NCI-H1105 (cell line): ENCODE data around the gene ZNF587.
"Not testable (repeated sequence)": the region's sequence is repeated elsewhere in the genome, so short reads cannot be mapped to it uniquely, and the experiment has no call there.

ENCODE experiments used
- DNase-seq: peaks from one replicate; lab custom pipeline; 2025; lab: John Stamatoyannopoulos, UW

ZNF587 gene

GRCh38 chr19:57823155-57823554, 26.5 kb upstream of the ZNF587 start:
- not testable (repeated sequence) for DNase-seq

GRCh38 chr19:57823608-57824007, 26.1 kb upstream of the ZNF587 start:
- not testable (repeated sequence) for DNase-seq

GRCh38 chr19:57825511-57825910, 24.1 kb upstream of the ZNF587 start:
- DNase-seq: no peak

GRCh38 chr19:57829316-57829715, 20.3 kb upstream of the ZNF587 start:
- no peak for DNase-seq

- DNase-seq: no peak
Observed at GRCh38 chr19:57830071-57830602, 19.5 kb upstream of the ZNF587 start, which contains the start of gene ZNF587B. Gene ZNF587B (plus strand): TSS chr19:57830299. CDS start chr19:57830529, 230 bp downstream.

- not testable (repeated sequence) for DNase-seq
Observed at GRCh38 chr19:57836991-57837390, 12.7 kb upstream of the ZNF587 start.

- not testable (repeated sequence) for DNase-seq
Observed at GRCh38 chr19:57838622-57839191, 11.0 kb upstream of the ZNF587 start.

- no peak for DNase-seq
Observed at GRCh38 chr19:57841122-57841763, 8.4 kb upstream of the ZNF587 start.

GRCh38 chr19:57847164-57847563, 2.5 kb upstream of the ZNF587 start:
- not testable (repeated sequence) for DNase-seq

- not testable (repeated sequence) for DNase-seq
Observed at GRCh38 chr19:57849162-57849665, 445 bp upstream of the ZNF587 start.

- peak; percentile 26 for DNase-seq
Observed at GRCh38 chr19:57850553-57851017, 926 bp downstream of the ZNF587 start.

GRCh38 chr19:57851812-57852603, 2.3 kb downstream of the ZNF587 start:
- DNase-seq: not testable (repeated sequence)

GRCh38 chr19:57854117-57854516, 4.5 kb downstream of the ZNF587 start:
- DNase-seq: not testable (repeated sequence)

- not testable (repeated sequence) for DNase-seq
Observed at GRCh38 chr19:57862351-57862750, 12.7 kb downstream of the ZNF587 start.

GRCh38 chr19:57867868-57868492, 18.3 kb downstream of the ZNF587 start:
- DNase-seq: no peak

GRCh38 chr19:57869655-57870054, 20.0 kb downstream of the ZNF587 start:
- DNase-seq: not testable (repeated sequence)

GRCh38 chr19:57870225-57870624, 20.6 kb downstream of the ZNF587 start:
- no peak for DNase-seq

GRCh38 chr19:57872450-57872849, 22.8 kb downstream of the ZNF587 start:
- DNase-seq: no peak

GRCh38 chr19:57873883-57874799, 24.5 kb downstream of the ZNF587 start:
- DNase-seq: not testable (repeated sequence)

GRCh38 chr19:57886046-57886445, 36.4 kb downstream of the ZNF587 start:
- no peak for DNase-seq
